Activated CD4-positive, alpha-beta T cell treated with anti-CD3 and anti-CD28 coated beads for 1 hour (primary cell): ENCODE results near the gene TCF7L2.

Source experiments
- DNase-seq: peaks from one replicate; pipeline ENCODE4 v3.0.0-alpha.2; 2020

The TCF7L2 gene

GRCh38 chr10:113158183-113158582 is 208.1 kb downstream of the TCF7L2 start:
- no peak for DNase-seq

- DNase-seq = no peak
Measured at GRCh38 chr10:113159563-113159962, 209.5 kb downstream of the TCF7L2 start.

GRCh38 chr10:113160641-113161040 is 210.6 kb downstream of the TCF7L2 start:
- DNase-seq = no peak

GRCh38 chr10:113161066-113161465 is 211.0 kb downstream of the TCF7L2 start:
- no peak for DNase-seq

GRCh38 chr10:113162960-113163359 is 212.9 kb downstream of the TCF7L2 start:
- DNase-seq = no peak

- no peak for DNase-seq
Measured at GRCh38 chr10:113165673-113166072, 215.6 kb downstream of the TCF7L2 start.

GRCh38 chr10:113167702-113168101 is 217.7 kb downstream of the TCF7L2 start:
- DNase-seq = no peak

- no peak for DNase-seq
Measured at GRCh38 chr10:113168584-113168983, 218.5 kb downstream of the TCF7L2 start.

GRCh38 chr10:113169111-113169510 is 219.1 kb downstream of the TCF7L2 start:
- DNase-seq = no peak

- no peak for DNase-seq
Measured at GRCh38 chr10:113169853-113170460, 219.9 kb downstream of the TCF7L2 start.

- DNase-seq = no peak
Measured at GRCh38 chr10:113171662-113172061, 221.6 kb downstream of the TCF7L2 start.

GRCh38 chr10:113175176-113175575 is 225.1 kb downstream of the TCF7L2 start:
- DNase-seq = no peak

GRCh38 chr10:113175756-113176651 is 226.0 kb downstream of the TCF7L2 start:
- no peak for DNase-seq

GRCh38 chr10:113176652-113177155 is 226.7 kb downstream of the TCF7L2 start:
- no peak for DNase-seq

- DNase-seq = no peak
Measured at GRCh38 chr10:113177156-113177935, 227.3 kb downstream of the TCF7L2 start.

- no peak for DNase-seq
Measured at GRCh38 chr10:113177936-113178335, 227.9 kb downstream of the TCF7L2 start.

- DNase-seq = no peak
Measured at GRCh38 chr10:113178771-113179170, 228.7 kb downstream of the TCF7L2 start.

- no peak for DNase-seq
Measured at GRCh38 chr10:113179265-113179664, 229.2 kb downstream of the TCF7L2 start.

- no peak for DNase-seq
Measured at GRCh38 chr10:113179966-113180365, 229.9 kb downstream of the TCF7L2 start.

- DNase-seq = no peak
Measured at GRCh38 chr10:113180401-113181154, 230.5 kb downstream of the TCF7L2 start.

GRCh38 chr10:113182154-113182553 is 232.1 kb downstream of the TCF7L2 start:
- no peak for DNase-seq

- DNase-seq = no peak
Measured at GRCh38 chr10:113183573-113183972, 233.5 kb downstream of the TCF7L2 start.
